HG02763 (cell line): ENCODE results near the gene ERN1.

Source experiments
- ATAC-seq: cut with Tn5 transposase; IDR thresholded peaks from one replicate; pipeline ENCODE4 v1.9.1; 2021; ENCODE audit warnings: mild to moderate bottlenecking, moderate library complexity; ENCODE audit not compliant: unreplicated experiment

The ERN1 gene

DNA sequence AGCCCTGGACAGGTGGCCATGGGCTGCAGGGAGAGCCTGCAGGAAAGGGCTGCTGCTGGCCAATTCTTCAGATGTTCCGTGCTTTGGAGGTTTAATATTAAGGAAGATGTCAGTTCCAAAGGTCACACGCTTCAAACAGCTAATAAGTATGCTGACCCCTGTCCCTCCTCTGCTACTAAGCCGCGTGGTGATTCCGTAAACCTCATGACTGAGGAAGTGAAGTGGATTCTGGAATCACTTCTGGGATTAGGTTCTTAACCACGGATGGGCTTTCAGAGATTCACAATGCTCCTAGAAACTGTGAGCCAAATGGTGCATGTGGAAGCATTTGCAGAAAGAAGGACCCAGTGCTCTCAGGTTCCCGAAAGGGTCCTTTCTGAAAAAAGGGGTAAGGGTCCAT, 28.5 kb upstream of the ERN1 start:
- no peak for ATAC-seq

- ATAC-seq: no peak
Measured at GRCh38 chr17:64157669-64158180, 27.8 kb upstream of the ERN1 start.

GRCh38 chr17:64156670-64157069, 26.7 kb upstream of the ERN1 start:
- no peak for ATAC-seq

DNA sequence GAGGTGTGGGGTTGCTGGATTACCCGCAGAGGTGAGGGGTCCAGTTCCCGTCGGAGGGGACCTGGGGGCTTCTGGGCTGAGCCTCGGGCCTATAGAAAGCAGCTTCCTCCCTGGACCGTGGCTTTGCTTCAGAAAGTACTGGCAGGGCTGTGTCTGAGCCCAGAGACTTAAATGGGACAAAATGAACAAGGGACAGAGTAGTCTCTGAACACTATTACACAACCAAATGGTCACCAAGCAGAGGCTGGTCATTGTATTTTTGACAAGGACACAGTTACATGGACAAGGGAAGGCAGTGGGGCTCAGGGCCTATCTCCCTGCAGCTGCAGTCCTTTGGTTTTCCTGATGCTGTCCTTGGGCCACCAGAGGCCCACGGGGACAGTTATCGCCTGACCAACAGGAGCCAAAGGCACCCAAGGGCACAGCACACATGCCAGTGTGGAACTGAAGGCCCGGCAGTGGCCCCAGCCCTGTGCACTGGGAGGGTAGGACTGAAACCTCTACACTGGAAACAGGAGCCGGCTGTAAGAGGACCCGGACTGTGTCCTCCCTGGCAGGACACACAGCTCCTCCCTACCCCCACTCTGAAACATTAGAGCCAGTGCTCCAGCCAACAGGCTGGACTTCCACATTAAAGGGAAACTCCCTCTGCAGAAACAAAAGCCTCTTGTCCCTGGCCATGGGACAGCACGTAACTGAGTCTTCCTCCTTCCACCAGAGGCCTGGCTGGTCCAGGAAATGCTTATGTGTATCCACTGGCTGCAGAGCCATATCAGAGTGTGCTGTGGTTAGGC, 26.0 kb upstream of the ERN1 start:
- ATAC-seq: no peak

- ATAC-seq: no peak
Measured at GRCh38 chr17:64155129-64155528, 25.2 kb upstream of the ERN1 start.

GRCh38 chr17:64154717-64155116, 24.8 kb upstream of the ERN1 start:
- ATAC-seq: no peak

DNA sequence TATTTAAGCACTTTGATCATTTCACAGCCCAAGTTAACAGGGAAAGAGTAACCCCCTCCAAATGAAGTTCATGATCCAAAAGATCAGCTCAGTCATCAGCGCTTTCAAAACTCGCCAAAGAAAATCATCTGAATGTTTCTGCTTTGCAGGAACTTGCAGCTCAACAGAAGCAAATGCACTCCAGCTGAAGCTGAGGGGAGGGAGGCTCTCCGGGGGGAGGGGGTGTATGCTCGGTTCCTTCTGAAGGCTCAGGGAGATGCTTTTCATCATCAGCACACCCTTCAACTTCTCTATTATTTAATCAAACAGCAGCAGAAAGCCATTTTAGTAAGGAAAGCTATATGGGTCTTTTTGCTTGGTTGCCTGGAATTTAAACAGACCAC, 24.4 kb upstream of the ERN1 start:
- no peak for ATAC-seq

DNA sequence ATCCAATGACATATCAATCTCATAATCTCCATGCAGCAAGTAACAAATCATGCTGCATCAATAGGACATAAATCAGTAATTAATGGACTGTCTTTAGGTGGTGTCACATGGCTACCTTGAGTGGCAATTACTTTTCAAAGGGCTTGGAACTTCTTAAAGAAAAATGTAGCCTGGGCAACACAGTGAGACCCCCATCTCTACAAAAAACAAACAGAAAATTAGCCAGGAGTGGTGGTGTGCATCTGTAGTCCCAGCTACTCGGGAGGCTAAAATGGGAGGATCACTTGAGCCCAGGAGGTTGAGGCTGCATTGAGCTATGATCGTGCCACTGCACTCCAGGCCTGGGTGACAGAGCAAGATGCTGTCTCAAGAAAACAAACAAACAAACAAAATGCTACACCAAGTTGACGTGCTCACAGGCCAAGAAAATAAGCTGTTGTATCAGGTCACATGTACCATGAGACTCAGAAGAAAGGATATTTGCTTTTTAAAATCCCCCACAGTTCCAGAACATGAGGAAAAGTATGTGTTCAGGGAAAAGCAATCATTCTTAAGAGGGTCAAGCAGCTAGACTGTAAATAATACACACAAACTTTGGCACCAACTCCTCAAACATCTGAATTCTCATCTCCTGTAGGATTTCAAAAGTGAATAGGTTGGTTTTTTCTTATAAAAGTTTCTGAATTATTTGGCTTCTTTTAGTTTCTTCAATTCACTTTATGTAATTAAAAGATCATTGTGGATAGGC, 23.8 kb upstream of the ERN1 start:
- no peak for ATAC-seq

- no peak for ATAC-seq
Measured at GRCh38 chr17:64152428-64153125, 22.6 kb upstream of the ERN1 start.

DNA sequence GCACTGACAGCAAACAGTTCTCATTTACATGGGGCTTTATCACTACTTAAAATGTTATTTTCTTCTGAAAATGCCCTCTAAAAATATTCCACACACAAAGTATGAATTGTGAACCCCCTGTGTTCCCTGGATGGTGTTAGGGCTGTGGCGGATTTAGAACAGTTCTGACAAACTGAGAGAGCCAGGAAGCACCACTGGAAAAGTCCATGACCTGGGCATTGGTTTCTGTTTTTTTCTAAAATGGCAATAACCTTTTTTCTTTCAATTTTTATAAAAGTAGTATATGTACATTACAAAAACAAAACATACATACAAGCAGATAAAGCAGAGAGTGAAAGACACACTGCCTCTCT, 21.0 kb upstream of the ERN1 start:
- no peak for ATAC-seq

DNA sequence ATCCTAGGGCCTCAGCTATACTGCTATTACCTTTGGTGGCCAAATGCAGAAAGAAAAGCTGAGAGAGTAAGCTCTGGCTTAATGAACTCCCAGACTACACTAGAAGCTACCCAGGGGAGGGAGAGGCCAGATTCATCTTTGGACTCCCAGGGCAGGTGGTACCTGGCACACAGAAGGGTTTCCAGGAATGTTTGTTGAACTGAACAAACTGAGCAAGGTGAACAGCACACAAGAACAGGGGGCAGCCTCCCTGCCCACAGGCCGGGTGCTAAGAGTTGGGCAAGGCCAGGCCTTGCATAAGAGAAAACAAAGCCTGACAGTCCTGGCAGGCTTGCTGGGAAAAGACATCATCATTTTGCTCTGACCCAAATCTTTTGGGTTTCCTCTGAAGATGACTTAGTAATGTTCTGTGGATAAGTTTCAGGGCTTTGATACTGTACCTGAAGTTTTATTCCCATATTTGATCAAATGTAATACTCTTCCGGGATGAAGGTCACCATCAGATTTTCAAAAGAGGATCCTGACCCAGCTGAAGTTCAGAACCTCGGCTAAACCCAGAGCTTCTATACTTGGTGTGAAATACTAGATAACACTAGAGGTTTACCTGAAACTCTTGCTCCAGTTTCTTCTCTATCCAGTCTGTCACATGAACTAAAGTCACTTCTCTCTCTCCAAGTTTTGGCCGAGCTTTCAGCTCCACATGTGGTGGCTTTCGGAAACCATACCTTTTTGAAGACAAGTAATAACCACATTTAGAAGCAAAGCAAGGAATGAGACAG, 20.5 kb upstream of the ERN1 start:
- ATAC-seq: no peak

- no peak for ATAC-seq
Measured at GRCh38 chr17:64149196-64149595, 19.3 kb upstream of the ERN1 start.

GRCh38 chr17:64148699-64149098, 18.8 kb upstream of the ERN1 start:
- ATAC-seq: no peak

GRCh38 chr17:64148017-64148631, 18.2 kb upstream of the ERN1 start:
- ATAC-seq: no peak

DNA sequence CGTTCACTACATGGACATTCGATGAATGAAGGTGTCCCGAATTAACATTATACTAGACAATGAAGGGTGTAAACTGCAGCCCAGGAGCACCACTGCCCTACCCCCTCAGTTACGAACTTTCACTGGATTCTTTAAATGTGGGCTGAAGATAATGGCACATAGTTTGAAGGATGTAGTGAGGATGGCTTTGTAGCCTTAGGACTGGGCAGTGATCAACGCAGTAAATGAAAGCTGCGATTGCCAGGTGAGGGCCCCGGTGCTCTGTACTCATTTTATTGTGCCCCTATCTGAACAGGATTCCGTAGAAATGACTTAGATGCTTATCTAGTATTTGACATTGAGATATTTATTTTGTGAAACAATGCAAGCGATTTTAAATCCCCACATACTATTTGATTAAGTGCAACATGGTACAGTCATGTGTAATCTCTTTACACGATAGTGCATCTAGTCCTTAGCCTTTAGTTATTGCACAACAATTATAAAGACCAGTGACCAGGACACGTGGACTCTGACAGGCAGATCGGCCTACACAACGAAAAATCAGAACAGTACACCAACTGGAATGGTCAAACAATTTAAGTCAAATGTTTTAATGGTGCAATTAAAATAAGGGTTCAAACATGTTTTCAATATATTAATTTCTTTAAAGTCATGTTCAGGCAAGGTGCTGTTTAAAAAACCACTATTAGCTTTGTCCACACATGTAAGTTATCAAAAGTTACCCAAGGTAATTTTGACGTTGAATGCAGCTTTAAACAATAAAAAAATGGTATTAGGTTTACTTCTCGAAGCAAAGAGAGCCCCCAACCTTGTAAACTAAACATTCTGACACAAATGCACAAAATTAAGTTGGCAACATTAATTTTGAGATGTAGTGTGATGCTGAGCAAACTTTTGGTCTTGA, 17.4 kb upstream of the ERN1 start:
- no peak for ATAC-seq

GRCh38 chr17:64146418-64147109, 16.6 kb upstream of the ERN1 start:
- ATAC-seq: peak; percentile 4

DNA sequence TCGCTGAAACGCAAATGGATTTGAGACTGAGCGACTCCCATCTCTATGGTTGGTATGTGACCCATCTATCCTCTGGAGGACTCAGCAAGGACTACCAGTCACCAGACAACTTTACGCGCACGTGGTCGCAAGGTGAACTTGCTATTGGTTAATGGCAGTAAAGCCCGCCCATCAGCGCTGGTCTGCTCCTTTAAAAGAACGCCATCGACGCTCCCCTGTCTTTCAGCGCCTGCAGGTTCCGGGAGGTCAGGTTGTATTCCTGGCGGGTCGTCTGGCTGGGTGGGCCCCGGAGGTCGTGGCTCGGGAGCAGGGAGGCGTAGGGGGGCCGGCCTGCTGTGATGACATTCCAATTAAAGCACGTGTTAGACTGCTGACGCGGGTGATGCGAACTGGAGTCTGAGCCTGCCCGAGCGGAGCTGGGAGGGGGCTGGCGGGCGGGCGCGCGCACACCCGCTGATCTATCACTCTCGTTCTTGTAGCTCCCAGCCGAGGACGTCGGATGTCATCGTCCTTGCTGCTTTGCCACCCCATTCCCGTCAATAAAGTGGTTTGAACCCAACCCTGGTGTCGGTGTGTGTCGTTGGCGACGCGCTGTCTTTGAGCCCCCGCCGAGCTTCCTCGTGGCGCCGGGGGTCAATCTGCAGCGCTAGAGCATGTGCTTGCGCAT, 15.9 kb upstream of the ERN1 start:
- ATAC-seq: peak; percentile 89

- peak; percentile 5 for ATAC-seq
Measured at GRCh38 chr17:64145375-64145750, 15.4 kb upstream of the ERN1 start.
